C4-2B (cell line): ENCODE measurements around the gene PDGFB.

Experiments used
- CTCF ChIP-seq: fragments of 450-650 bp; conservative IDR thresholded peaks from 2 replicates; pipeline ENCODE4 v1.5.1; 2017; ENCODE audit warnings: mild to moderate bottlenecking
- ZFX ChIP-seq: fragments of 450-650 bp; IDR thresholded peaks from 2 replicates; pipeline ENCODE4 v1.6.1; 2017

GRCh38 chr22:39278040-39278439, 33.3 kb upstream of the PDGFB start:
- TF ChIP-seq CTCF (no peak), ZFX (no peak)
